Measurements from ENCODE around the gene TMPRSS11A.

The TMPRSS11A gene, protein sequence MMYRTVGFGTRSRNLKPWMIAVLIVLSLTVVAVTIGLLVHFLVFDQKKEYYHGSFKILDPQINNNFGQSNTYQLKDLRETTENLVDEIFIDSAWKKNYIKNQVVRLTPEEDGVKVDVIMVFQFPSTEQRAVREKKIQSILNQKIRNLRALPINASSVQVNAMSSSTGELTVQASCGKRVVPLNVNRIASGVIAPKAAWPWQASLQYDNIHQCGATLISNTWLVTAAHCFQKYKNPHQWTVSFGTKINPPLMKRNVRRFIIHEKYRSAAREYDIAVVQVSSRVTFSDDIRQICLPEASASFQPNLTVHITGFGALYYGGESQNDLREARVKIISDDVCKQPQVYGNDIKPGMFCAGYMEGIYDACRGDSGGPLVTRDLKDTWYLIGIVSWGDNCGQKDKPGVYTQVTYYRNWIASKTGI

DNA sequence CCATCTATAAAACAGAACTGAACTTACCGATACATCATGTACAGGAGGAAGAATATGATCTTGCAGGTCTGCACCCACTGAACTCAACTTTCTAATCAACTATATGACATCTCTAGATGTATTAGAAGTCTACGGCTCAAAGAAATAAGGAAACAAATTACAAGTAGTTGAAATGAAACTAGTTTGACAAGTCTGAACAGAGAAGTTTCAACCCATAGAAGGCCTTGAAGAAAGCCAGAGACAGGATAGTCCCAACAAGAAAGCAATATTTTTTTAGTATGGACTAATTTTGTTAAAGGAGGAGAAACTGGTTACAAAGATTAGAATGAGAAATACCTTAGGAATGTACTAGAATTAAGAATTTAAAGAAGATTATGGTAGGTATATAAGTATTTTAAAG lies at the start of gene TMPRSS11A:
Gene TMPRSS11A, minus strand, starts transcription at position 138 of the 400 bp plus-strand sequence. Its CDS starts 100 bp downstream, at position 38.
- DNase-seq = no peak
- intact Hi-C loops (cut with DNase I) = no loop called here

DNA sequence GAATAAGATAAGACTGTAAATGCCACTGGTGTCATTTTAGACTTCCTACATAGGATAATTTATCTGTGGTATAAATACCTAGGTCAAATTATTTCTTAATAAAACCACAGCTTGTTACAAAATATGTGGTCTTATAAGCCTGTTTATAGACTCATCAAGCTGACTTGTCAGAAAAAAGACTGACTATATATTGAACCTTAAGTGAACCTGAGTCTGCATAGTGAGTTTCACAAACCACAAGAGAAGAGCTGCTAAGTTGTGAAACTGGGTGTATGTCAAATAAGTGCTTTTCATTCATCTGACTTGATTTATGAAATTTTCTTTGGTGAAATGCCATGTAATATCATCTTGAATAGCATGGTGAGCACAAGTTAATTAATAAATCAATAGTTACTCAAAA lies 48.4 kb upstream of the TMPRSS11A start:
- intact Hi-C loops (cut with DNase I) = no loop called here
- DNase-seq = no peak

DNA sequence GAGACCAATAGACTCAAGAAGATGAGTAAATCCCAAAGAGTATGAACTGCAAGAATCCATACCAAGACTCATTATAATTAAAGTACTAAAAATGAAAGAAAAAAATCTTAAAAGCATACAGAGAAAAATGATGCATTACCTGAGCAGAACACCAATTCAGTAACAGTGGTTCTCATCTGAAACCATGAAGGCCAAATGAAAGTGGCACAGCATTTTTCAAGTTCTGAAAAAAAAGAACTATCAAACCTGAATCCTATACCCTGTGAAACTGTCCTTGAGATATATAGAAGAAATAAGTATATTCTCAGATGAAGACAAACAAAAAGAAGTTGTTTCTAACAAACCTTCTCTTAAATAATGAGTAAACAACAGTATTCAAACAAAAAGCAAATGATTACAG lies 39.6 kb upstream of the TMPRSS11A start:
- DNase-seq = no peak
- intact Hi-C loops (cut with DNase I) = no loop called here

DNA sequence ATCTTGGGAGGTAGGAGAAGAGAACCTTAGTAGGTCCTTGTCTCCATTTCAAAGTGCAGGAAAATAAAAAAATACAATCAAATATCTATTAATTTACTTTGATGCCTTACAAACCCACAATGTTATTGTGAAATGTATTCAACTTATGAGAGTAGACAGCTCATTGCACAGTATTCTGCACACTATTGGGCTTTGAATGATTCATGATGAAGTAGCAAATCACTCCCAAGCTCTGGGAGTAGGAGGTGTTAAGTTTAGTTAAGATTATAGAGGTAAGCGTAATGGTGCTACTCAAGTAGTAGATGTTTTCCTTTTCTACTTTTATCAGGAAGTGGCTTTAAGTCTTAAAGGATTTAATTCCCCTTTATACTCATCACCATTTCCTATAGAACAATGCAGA lies 32.8 kb upstream of the TMPRSS11A start:
- DNase-seq = no peak
- intact Hi-C loops (cut with DNase I) = no loop called here

DNA sequence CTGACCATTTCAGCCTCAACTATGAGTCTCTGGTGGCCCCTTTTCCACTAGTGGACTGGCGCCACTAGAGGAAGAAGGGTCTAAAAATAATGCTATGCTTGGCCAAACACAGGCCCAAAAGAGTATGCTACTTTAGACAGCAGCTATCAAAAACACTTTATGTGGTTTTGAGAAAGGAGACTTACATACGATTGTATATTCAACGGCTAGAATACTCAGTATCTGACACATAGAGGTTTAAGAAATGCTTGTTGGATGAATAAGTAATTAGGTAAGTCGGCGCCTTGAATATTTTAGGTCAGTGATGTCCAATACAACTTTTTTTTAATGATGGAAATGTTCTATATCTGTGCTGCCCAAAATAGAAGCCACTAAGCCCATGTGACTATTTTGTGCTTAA lies 25.7 kb upstream of the TMPRSS11A start:
- intact Hi-C loops (cut with DNase I) = loop anchor here (5.0 kb wide), 1 partner anchor 188 kb away; no protein-coding TSS in a partner anchor
- DNase-seq = no peak

DNA sequence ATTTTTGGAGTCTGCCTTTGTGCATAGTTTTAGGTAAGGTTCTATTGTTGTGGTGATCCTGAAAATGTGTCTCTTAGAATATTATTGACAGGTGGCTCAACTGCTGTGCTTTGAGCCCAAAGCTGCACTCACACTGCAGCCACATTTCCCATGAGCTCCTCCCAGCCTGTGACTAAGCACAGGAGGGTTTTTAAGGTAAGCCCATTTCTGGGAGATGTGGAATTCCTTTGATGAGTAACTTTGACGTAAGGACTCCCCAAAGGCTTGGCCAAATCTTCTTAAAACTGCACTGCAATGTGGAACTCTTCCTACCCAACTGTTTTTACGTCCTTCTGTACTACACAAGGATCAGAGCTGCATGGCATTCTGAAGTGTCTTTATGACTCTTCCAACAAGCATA lies 20.0 kb upstream of the TMPRSS11A start:
- intact Hi-C loops (cut with DNase I) = no loop called here
- DNase-seq = no peak

DNA sequence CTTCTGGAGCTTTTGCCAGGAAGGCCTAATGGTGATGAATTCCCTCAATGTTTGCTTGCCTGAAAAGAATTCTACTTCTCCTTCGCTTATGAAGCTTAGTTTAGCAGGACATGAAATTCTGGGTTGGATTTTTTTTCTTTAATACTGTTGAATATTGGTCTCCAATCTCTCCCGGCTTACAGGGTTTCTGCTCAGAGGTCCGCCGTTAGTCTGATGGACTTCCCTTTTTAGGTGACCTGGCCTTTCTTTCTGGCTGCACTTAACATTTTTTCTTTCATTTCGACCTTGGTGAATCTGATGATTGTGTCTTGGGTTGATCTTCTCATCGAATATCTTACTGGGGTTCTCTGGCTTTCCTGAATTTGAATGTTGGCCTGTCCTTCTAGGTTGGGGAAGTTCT lies 17.2 kb upstream of the TMPRSS11A start:
- no peak for DNase-seq
- intact Hi-C loops (cut with DNase I) = no loop called here

DNA sequence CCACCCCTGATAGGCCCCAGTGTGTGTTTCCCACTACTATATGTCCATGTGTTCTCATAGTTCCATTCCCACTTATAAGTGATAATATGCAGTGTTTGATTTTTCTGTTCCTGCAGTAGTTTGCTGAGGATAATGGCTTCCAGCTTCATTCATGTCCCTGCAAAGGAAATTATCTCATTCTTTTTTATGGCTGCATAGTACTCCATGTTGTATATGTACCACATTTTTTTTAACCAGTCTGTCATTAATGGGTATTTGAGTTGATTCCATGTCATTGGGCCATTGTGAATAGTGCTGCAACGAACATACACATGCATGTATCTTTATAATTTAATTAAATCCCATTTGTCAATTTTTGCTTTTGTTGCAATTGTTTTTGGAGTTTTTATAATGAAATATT lies 10.3 kb upstream of the TMPRSS11A start:
- intact Hi-C loops (cut with DNase I) = no loop called here
- no peak for DNase-seq

DNA sequence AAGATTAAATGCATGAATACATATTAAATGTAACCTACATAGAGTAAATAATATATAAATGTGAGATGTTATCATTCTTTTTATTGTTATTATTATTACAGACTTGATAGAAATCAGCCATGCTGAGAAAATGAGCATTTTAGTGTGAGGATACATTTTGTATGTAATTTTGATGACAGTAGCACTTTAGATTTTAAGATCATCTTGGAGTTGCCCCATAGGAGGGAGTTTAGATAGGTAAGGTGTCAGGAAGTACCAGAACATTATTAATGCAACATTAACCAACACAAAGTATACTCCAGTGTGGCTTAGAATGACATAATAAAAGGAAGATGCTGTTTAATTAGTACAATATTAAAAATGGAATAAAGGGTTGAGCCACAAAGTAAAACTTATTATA lies 8.4 kb downstream of the TMPRSS11A start:
- no peak for DNase-seq
- intact Hi-C loops (cut with DNase I) = no loop called here

DNA sequence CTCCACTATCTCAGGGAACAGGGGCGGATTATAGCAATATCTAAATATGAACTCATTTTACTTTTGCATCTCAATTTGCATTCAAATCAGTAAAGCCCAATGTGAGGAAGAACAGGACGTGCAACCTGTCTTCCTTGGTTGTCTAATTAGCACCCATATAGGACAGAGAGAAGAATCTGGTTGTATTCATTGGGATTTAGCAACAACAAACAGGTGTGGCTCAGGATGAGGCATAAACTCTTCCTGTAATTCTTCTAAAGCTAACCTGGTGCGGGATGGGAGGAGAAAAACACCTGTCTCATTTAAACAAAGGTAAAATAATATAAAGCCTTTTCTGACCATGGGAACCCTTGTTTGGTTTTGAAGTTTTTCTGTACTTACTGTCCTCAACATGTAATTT lies 22.2 kb downstream of the TMPRSS11A start:
- no peak for DNase-seq
- intact Hi-C loops (cut with DNase I) = no loop called here

DNA sequence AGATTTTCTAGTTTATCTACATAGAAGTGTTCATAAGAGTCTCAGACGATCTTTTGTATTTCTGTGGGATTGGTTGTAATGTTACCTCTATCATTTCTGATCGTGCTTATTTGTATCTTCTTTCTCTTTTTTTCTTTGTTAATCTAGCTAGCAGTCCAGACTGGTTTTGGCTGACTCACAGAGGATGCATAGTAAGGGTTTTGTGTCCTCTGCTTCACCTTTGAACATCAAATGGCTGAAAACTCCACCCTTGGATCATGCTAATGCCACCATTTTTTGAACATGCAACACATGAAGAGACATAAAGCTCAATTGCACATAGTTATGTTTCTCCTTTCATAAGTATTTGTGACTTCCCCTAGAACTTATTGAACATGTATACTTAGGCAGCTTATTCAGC lies 22.8 kb downstream of the TMPRSS11A start:
- no peak for DNase-seq
- intact Hi-C loops (cut with DNase I) = no loop called here

DNA sequence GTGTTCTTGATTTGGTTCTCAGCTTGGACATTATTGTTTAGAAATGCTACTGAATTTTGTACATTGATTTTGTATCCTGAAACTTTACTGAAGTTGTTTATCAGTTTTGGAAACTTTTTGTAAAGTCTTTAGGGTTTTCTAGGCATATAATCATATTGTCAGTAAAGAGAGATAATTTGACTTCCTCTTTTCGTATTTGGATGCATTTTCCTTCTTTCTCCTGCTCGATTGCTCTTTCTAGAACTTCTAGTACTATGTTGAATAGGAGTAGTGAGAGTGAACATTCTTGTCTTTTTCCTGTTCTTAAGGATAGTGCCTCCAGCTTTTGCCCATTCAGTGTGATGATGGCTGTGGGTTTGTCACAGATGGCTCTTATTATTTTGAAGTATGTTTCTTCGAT lies 24.1 kb downstream of the TMPRSS11A start:
- intact Hi-C loops (cut with DNase I) = no loop called here
- DNase-seq = no peak

DNA sequence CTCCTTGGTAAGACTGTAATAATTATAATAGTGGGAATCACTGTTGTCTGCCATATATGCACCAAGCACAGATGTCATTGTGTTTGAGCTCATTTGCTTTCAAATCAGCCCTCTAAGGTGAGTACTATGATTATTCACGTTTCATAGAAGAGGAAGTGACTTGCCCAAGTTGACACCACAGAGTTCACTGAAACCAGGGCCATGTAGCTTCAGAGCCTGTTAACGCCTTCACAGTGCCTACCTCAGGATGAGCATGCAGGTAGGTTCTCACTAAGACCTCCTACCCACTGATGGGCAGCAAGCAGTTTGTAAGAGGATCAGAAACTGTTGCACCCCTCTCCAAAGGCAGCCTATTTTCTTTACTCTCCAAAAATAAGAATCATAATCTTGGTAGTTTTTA lies 27.4 kb downstream of the TMPRSS11A start:
- no peak for DNase-seq
- intact Hi-C loops (cut with DNase I) = no loop called here

DNA sequence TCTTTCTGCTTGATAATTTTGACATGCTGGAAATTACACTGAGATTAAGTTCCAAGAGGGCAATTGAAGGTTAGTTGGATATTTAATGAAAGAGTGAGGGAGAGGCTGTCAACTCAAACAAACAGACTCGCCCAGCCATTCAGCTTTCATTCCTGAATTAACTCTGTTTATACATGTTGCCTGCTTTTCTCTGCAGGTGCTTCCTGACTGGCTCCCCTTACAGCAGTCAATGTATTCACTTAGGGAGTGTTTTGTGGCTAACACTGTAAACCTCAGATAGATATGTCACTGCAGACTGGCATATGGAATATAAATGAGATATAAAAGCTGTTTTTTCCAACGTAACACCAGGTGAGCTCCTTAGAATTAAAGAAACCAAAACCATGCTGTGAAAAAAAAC lies 28.7 kb downstream of the TMPRSS11A start:
- intact Hi-C loops (cut with DNase I) = no loop called here
- no peak for DNase-seq

DNA sequence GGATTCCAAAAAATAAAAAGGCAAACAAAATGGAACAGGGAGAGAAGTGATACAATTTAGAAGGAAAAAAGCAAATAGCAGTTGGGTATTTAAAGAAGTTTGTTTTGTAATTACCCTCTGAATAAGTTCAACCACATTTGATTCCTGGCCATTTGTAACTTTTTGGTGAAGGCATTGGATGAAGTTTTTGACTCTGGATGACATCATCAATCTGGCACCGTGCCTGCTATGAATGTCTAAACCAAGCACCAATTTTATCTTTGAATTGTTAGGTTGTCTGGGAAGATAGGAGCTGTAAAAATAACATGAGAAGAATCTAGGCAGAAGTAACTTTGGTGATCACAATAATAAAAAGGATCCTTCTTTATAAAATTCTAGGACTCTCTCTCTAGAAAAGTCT lies 29.5 kb downstream of the TMPRSS11A start:
- intact Hi-C loops (cut with DNase I) = no loop called here
- no peak for DNase-seq

DNA sequence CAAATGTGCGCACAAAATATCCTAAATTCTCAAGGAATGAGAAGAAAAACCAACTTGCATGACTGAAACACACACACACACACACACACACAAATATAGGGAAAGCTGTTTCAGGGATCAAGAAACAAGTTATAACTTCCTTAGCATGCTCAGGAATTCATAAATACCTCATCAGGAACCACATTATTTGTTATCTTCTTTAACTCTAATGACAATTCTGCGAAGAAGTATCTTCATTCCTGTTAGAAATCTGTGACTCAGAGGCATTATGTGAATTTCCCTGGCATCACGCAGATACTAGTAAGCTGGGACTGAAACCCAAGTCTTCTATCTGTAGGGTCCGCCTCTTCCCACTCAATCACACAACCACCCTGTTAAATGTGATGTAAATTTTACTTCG lies 30.3 kb downstream of the TMPRSS11A start:
- intact Hi-C loops (cut with DNase I) = no loop called here
- no peak for DNase-seq

DNA sequence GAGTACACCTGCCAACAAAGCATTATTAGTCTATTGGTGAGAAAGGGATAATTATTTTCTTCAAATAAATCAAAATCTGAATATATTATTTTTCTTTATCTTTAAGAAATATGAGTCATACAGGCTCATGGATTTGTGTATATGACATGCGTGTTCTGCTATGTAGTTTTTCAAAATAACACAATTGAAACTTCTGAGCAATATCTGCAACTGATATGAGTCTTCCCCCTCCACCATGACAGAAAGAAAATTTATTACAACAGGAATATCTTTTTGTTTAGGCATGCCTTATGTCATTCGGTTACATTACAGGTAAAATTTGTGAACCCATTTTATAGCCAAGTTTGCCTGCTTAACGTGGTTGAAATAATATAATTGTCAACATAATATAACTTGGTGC lies 32.0 kb downstream of the TMPRSS11A start:
- intact Hi-C loops (cut with DNase I) = no loop called here
- DNase-seq = no peak

DNA sequence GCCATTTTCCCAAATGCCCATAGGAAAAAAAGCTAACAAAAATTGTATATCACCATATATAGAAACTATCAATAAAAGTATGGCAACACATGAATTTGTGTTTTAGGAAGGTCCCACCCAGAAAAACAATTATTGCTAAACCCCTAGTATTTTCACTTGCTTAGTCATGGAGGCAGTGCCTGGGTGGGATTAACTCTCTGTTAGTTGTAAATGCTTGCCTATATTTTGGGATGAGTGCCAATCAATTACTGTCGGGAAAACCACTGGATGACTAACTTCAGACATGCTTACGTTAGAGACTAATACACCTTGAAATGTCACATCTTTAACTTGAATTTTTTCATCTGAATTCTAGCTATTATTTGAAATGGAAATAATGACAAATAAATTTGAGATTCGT lies 33.9 kb downstream of the TMPRSS11A start:
- intact Hi-C loops (cut with DNase I) = no loop called here
- DNase-seq = no peak

DNA sequence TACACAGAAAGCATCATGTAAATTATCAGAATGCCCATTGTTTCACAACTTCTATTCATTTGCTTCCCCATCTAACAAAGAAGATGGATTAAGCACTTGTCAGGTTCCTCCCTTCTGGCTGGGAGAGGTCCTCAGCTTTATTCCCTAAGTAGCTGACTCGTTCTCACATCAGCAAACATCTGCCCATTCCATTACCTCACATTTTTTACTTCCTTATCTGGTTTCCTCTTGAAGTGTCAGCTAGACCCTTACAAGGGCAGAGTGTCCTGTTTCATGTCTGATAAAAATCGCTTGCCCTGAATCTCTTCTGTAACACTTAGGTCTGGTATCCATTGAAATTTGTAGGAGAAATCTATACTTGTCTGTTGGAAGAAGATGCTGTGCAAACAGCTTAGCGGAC lies 34.7 kb downstream of the TMPRSS11A start:
- no peak for DNase-seq
- intact Hi-C loops (cut with DNase I) = no loop called here

DNA sequence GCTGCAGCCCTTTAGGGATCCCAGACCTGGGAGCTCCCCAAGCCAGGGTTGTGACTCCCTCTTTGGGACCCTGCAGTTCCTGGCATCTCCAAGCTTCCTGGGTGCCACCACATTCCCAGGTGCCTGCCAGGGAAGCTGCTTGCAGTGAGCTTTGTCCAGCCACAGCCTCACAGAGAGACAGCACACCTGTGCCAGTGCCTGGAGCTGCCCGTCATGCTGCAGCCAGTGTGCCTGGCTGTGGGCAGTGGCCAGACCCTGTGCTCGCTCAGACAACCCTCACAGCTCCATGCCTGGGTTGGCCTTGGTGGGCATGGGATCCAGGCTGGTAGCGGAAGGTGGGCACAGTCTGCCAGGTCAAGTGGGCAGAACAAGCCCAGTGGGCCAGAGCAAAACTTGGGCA lies 36.0 kb downstream of the TMPRSS11A start:
- DNase-seq = no peak
- intact Hi-C loops (cut with DNase I) = no loop called here

DNA sequence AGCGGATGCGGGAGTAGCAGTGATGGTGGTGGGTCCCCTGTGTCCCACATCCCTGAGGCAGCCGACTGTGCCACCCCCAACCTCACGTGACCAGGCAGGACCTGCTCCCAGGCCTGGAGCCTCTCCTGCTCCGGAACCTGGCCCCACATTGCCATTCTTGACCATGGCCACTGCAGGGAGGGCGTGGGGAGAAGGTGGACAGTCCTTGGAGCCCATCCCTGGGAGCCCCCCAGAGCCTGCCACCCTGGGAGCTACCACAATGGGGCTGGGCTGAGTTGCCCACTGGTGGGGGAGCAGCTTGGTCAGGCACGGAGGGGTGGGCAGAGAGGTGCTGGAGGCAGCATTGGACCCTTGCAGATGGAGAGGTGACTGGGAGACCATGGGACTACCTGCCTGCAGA lies 36.8 kb downstream of the TMPRSS11A start:
- DNase-seq = no peak
- intact Hi-C loops (cut with DNase I) = no loop called here

DNA sequence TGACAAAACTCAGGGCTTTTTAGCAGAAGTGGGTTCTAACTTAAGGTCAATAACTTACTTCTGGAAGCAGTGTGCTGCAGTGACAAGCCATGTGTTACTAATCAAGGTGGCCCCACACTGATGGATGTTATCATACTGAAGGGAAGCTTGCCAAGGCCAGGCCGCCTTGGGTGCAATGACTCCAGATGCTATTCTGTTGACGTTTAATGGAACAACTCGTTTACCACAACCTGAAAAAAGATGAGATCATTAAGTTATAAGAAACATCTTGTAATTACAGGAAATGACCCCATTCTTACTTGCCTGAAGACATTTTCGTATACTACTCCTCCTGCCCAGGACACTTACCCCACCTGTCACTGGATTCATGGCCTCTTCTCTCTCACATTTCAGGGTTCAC lies 40.6 kb downstream of the TMPRSS11A start:
- DNase-seq = no peak
- intact Hi-C loops (cut with DNase I) = no loop called here
